Activated CD4-positive, alpha-beta T cell treated with anti-CD3 and anti-CD28 coated beads for 36 hours (primary cell): ENCODE results near the gene ZNF558. TPM values are rescaled to one million over a fixed set of nuclear protein-coding genes. Genes with fewer than 3 reads are reported as not detected.
A peak's percentile ranks its signal among the peaks of the same experiment; 100 is the strongest.

Experiments used
- ATAC-seq: fragments of 200-7000 bp; cut with Tn5 transposase; one replicate; pipeline ENCODE4 v1.10.0; 2021; ENCODE audit warnings: mild to moderate bottlenecking, moderate library complexity
- CTCF ChIA-PET: fragments of 350-600 bp; sonication (Branson Sonifier 250); formaldehyde crosslinking; loops from one replicate; lab custom pipeline; 2021; ENCODE audit warnings: antibody characterized with exemption; lab: Charles Lee
- POLR2A ChIA-PET: fragments of 350-600 bp; sonication (Branson Sonifier 250); formaldehyde crosslinking; loops from one replicate; lab custom pipeline; 2021; ENCODE audit warnings: antibody characterized with exemption, inconsistent platforms; lab: Charles Lee
- DNase-seq: peaks from one replicate; pipeline ENCODE4 v3.0.0-alpha.2; 2020
- H3K27ac Mint-ChIP-seq: one replicate; pipeline ENCODE4 v1.8.0; 2021; ENCODE audit warnings: mixed read lengths
- H3K27me3 Mint-ChIP-seq: one replicate; pipeline ENCODE4 v1.8.0; 2021; ENCODE audit warnings: mixed read lengths
- H3K36me3 Mint-ChIP-seq: one replicate; pipeline ENCODE4 v1.8.0; 2021; ENCODE audit warnings: low read depth, mixed read lengths
- H3K4me1 Mint-ChIP-seq: one replicate; pipeline ENCODE4 v1.8.0; 2021; ENCODE audit warnings: mixed read lengths
- H3K4me3 Mint-ChIP-seq: one replicate; pipeline ENCODE4 v1.8.0; 2021; ENCODE audit warnings: mild to moderate bottlenecking, moderate library complexity, mixed read lengths
- H3K9me3 Mint-ChIP-seq: one replicate; pipeline ENCODE4 v1.8.0; 2021; ENCODE audit warnings: low read depth, mixed read lengths
- intact Hi-C, 2 experiments: fragments of 100-400 bp; cut with DNase I in 1 of 2; cut with micrococcal nuclease in 1 of 2; formaldehyde crosslinking; loops; one replicate each; pipeline versions ENCODE4 v1.14.2 to v1.15.1; 2022 to 2024; cut with DNase I, micrococcal nuclease
- total RNA-seq, 2 experiments: library from RNA; stranded (reverse); gene quantifications; one replicate each; pipeline ENCODE4 v1.2.3, GENCODE V29; 2021

The ZNF558 gene
- total RNA-seq, 2 experiments from 2014 or later = 31.8 to 33.5 TPM

- Mint-ChIP-seq H3K27me3 (peaks cover 2% of the 10 kb centered on the region), H3K4me1 (peaks cover 13% of the 10 kb centered on the region), H3K27ac (no peak overlapping the region), H3K9me3 (no peaks in the 10 kb centered on the region), H3K36me3 (no peaks in the 10 kb centered on the region), H3K4me3 (no peak overlapping the region)
- DNase-seq (no peak), ATAC-seq (no peak)
- intact Hi-C loops = no loop called here
- ChIA-PET POLR2A (no interaction called here), CTCF (no interaction called here)
Measured at GRCh38 chr19:8835446-8835845, 3.3 kb upstream of the ZNF558 start.

- Mint-ChIP-seq H3K4me3 (peak overlapping the region; percentile 79), H3K9me3 (no peaks in the 10 kb centered on the region), H3K27ac (peak overlapping the region; percentile 84), H3K4me1 (peaks cover 19% of the 10 kb centered on the region), H3K36me3 (peaks cover 23% of the 10 kb centered on the region), H3K27me3 (no peaks in the 10 kb centered on the region)
- DNase-seq (no peak), ATAC-seq (peak; percentile 1)
- ChIA-PET POLR2A (interaction anchor here (1.3 kb wide), 1 partner anchor 937 kb away, joined by 4 read pairs; the partner anchor contains the start of gene ZNF846), CTCF (interaction anchor here (1.2 kb wide), 1 partner anchor 22 kb away, joined by 3 read pairs; no protein-coding TSS in a partner anchor)
- intact Hi-C loops = loop anchor here (1.0 to 5.0 kb wide), 18 partner anchors 179 to 1004 kb away; partner anchors contain the start of genes ZNF846 (in 2 of the 2), ELAVL1 (in 1 of the 2), MAP2K7 (in 1 of the 2) and MARCHF2 (in 1 of the 2)
Measured at GRCh38 chr19:8831832-8832131, 322 bp downstream of the ZNF558 start.

GRCh38 chr19:8831373-8831772 lies 731 bp downstream of the ZNF558 start:
- no peak for DNase-seq
- Mint-ChIP-seq H3K27ac (peak overlapping the region; percentile 84), H3K27me3 (no peaks in the 10 kb centered on the region), H3K36me3 (peaks cover 27% of the 10 kb centered on the region), H3K4me1 (peaks cover 19% of the 10 kb centered on the region), H3K4me3 (peak overlapping the region; percentile 79), H3K9me3 (no peaks in the 10 kb centered on the region)
- intact Hi-C loops = loop anchor here (5.0 kb wide), 4 partner anchors 179 to 936 kb away; partner anchors contain the start of genes ELAVL1 (in 1 of the 2), MAP2K7 (in 1 of the 2) and ZNF846 (in 1 of the 2)
- ChIA-PET POLR2A (no interaction called here), CTCF (interaction anchor here (1.2 kb wide), 1 partner anchor 22 kb away, joined by 3 read pairs; no protein-coding TSS in a partner anchor)
- no peak for ATAC-seq

DNA sequence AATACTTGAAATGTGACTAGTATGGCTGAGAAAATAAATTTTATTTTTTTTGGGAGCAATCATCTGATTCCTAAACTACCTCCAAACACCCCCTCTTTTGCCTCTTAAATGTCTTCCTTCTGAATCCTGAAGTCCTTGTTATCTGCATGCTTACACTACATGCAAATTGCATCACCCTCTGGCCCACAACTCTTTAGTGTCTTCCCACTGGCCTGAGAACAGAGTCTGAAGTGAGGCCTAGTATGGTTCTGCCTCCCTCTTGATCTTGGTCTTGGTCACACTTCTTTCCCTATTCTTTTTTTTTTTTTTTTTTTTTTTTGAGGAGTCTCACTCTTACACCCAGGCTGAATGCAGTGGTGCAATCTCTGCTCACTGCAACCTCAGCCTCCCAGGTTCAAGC lies 4.8 kb downstream of the ZNF558 start:
- no peaks in the 10 kb centered on the region for H3K27me3 Mint-ChIP-seq
- ATAC-seq = no peak
- ChIA-PET POLR2A (no interaction called here), CTCF (no interaction called here)
- no peak overlapping the region for H3K27ac Mint-ChIP-seq
- DNase-seq = no peak
- H3K36me3 Mint-ChIP-seq = peaks cover 60% of the 10 kb centered on the region
- no peak overlapping the region for H3K4me3 Mint-ChIP-seq
- H3K4me1 Mint-ChIP-seq = peaks cover 11% of the 10 kb centered on the region
- intact Hi-C loops = no loop called here
- H3K9me3 Mint-ChIP-seq = no peaks in the 10 kb centered on the region

- POLR2A ChIA-PET = no interaction called here
- Mint-ChIP-seq H3K36me3 (peaks cover 70% of the 10 kb centered on the region), H3K4me3 (no peak overlapping the region), H3K4me1 (peaks cover 11% of the 10 kb centered on the region), H3K9me3 (no peaks in the 10 kb centered on the region), H3K27ac (no peak overlapping the region), H3K27me3 (no peaks in the 10 kb centered on the region)
- no peak for ATAC-seq
- peak; percentile 6 for DNase-seq
- CTCF ChIA-PET = no interaction called here
- intact Hi-C loops = no loop called here
Measured at GRCh38 chr19:8826371-8826770, 5.7 kb downstream of the ZNF558 start.

DNA sequence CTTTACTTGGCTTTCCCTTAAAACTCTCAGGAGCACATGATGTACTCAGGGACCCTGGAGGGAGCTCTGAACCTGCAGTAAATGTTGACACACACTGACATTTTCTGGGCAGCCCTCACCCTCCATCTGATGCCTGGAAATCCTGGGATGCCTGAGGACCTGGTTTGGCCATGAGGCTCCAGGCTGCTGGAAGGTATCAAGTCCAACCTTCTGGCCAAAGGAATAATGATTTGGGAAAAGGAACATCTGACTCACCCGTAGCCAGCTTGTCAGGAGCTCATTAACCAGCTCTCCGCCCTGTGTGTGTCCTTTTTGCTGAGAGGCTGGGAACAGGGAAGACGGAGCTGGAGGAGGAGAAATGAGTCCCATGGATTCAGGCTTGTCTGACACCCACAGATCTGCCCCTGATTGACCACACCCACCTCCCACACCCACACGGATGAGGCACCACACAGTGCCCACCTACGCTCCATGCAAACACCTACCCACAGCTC lies 10.3 kb downstream of the ZNF558 start:
- Mint-ChIP-seq H3K4me1 (no peaks in the 10 kb centered on the region), H3K4me3 (no peak overlapping the region), H3K36me3 (peaks cover 92% of the 10 kb centered on the region), H3K9me3 (peaks cover 22% of the 10 kb centered on the region), H3K27ac (no peak overlapping the region), H3K27me3 (no peaks in the 10 kb centered on the region)
- no peak for ATAC-seq
- CTCF ChIA-PET = no interaction called here
- no peak for DNase-seq
- POLR2A ChIA-PET = no interaction called here
- intact Hi-C loops = no loop called here

- Mint-ChIP-seq H3K4me1 (no peaks in the 10 kb centered on the region), H3K27ac (no peak overlapping the region), H3K36me3 (peaks cover 97% of the 10 kb centered on the region), H3K4me3 (no peak overlapping the region), H3K27me3 (no peaks in the 10 kb centered on the region), H3K9me3 (peaks cover 33% of the 10 kb centered on the region)
- CTCF ChIA-PET = interaction anchor here (0.9 kb wide), 1 partner anchor 20 kb away, joined by 3 read pairs; no protein-coding TSS in a partner anchor
- ATAC-seq (no peak), DNase-seq (no peak)
- POLR2A ChIA-PET = interaction anchor here (0.6 kb wide), 1 partner anchor 626 kb away, joined by 3 read pairs; no protein-coding TSS in a partner anchor
- intact Hi-C loops = no loop called here
Measured at GRCh38 chr19:8820234-8820633, 11.9 kb downstream of the ZNF558 start.

DNA sequence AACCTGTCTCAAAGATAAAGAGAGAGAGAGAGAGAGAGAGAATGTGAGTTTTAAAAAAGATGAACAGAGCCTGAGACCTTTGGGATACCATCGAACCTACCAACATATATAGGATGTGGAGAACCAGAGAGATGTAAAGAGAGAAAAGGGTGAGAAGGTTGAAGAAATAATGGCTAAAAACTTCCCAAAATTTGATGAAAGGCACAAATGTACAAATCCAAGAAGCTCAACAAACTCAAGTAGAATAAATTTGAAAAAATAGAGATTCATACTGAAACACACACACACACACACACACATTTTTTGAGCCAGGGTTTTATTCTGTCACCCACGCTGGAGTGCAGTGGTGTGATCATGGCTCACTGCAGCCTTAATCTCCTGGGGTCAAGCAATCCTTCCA lies 16.3 kb downstream of the ZNF558 start:
- DNase-seq (no peak), ATAC-seq (no peak)
- intact Hi-C loops = no loop called here
- H3K36me3 Mint-ChIP-seq = peaks cover 99% of the 10 kb centered on the region
- peaks cover 59% of the 10 kb centered on the region for H3K9me3 Mint-ChIP-seq
- H3K27ac Mint-ChIP-seq = no peak overlapping the region
- H3K4me3 Mint-ChIP-seq = no peak overlapping the region
- no peaks in the 10 kb centered on the region for H3K4me1 Mint-ChIP-seq
- no peaks in the 10 kb centered on the region for H3K27me3 Mint-ChIP-seq
- ChIA-PET CTCF (no interaction called here), POLR2A (no interaction called here)

- ATAC-seq (no peak), DNase-seq (no peak)
- ChIA-PET POLR2A (no interaction called here), CTCF (no interaction called here)
- Mint-ChIP-seq H3K36me3 (peaks cover 95% of the 10 kb centered on the region), H3K27ac (no peak overlapping the region), H3K9me3 (peaks cover 61% of the 10 kb centered on the region), H3K27me3 (no peaks in the 10 kb centered on the region), H3K4me3 (no peak overlapping the region), H3K4me1 (no peaks in the 10 kb centered on the region)
- intact Hi-C loops = no loop called here
Measured at GRCh38 chr19:8814176-8814575, 17.9 kb downstream of the ZNF558 start.

DNA sequence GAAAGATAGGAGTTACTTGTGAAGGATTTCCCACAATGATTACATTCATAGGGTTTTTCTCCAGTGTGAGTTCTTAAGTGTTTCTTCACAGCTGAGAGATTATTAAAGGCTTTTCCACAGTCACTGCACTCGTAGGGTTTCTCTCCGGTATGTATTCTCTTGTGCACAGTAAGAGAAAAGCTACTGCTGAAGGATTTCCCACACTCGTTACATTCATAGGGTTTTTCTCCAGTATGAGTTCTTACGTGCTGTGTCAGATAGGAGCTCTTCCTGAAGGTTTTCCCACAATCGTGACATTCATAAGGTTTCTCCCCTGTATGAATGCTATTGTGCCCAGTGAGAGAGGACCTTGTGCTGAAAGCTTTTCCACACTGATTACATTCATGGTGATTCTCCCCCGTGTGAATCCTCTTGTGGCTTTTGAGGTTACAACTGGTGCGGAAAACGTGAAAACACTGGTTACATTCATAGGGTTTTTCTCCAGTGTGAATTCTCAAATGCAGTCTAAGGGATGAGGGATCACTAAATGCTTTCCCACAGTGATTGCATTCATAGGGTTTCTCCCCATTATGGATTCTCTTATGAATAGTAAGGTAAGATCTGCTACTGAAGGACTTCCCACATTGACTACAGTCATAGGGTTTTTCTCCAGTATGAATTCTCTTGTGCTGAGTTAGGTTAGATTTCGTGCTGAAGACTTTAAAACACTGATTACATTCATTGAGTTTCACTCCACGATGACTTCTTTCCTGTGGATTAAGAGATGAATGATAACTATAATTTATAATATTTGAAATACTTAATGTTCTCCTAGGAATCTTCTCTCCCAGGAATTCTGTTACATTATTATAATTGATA lies 20.6 kb downstream of the ZNF558 start:
- H3K27me3 Mint-ChIP-seq = no peaks in the 10 kb centered on the region
- ChIA-PET CTCF (interaction anchor here (0.6 kb wide), 1 partner anchor 652 kb away, joined by 3 read pairs; no protein-coding TSS in a partner anchor), POLR2A (no interaction called here)
- peaks cover 89% of the 10 kb centered on the region for H3K36me3 Mint-ChIP-seq
- no peak overlapping the region for H3K4me3 Mint-ChIP-seq
- ATAC-seq (no peak), DNase-seq (no peak)
- H3K4me1 Mint-ChIP-seq = no peaks in the 10 kb centered on the region
- intact Hi-C loops = no loop called here
- no peak overlapping the region for H3K27ac Mint-ChIP-seq
- peaks cover 62% of the 10 kb centered on the region for H3K9me3 Mint-ChIP-seq

DNA sequence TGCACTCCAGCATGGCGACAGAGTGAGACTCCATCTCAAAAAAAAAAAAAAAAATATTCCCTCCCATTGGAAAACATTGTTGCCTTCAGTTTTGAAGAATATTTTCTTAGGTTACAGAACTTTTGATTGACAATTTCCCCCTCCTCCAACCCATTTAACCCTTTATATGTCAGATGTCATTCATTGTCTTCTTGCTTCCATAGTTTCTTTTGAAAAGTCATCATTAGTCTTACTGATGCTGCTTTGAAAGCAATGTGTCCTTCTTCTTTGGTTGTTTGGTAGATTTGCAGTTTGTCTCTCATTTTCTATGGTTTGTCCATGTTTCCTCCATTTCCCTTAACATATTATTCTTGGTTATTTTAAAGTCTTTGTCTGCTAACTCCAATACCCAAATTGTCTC lies 25.4 kb downstream of the ZNF558 start:
- H3K27ac Mint-ChIP-seq = no peak overlapping the region

DNA sequence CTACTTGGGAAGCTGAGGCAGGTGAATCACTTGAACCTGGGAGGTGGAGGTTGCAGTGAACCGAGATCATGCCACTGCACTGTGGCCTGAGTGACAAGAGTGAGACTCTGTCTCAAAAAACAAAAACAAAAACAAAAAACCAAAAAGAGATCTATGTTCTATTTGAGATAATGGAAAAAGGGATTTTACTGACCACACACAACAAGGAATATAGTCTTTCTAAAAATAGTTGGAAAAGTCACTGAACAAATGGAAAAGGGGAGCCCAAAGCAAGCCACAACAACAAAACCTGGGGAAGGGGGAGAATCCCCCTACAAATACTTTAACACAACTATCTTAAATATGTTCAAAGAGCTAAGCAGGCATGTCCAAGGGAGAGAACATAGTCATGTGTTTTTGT lies 37.3 kb downstream of the ZNF558 start:
- intact Hi-C loops = no loop called here
- ChIA-PET POLR2A (no interaction called here), CTCF (no interaction called here)
- Mint-ChIP-seq H3K36me3 (peaks cover 2% of the 10 kb centered on the region), H3K4me1 (no peaks in the 10 kb centered on the region), H3K9me3 (peaks cover 14% of the 10 kb centered on the region), H3K27me3 (no peaks in the 10 kb centered on the region), H3K27ac (no peak overlapping the region), H3K4me3 (no peak overlapping the region)
- DNase-seq (no peak), ATAC-seq (no peak)

More for the DNA sequence above, 25.4 kb downstream of the ZNF558 start:
- intact Hi-C loops = no loop called here
- POLR2A ChIA-PET = no interaction called here
- ATAC-seq (no peak), DNase-seq (no peak)
- H3K27me3 Mint-ChIP-seq = no peaks in the 10 kb centered on the region
- CTCF ChIA-PET = no interaction called here
- peaks cover 58% of the 10 kb centered on the region for H3K9me3 Mint-ChIP-seq
- H3K4me3 Mint-ChIP-seq = no peak overlapping the region
- peaks cover 72% of the 10 kb centered on the region for H3K36me3 Mint-ChIP-seq
- no peaks in the 10 kb centered on the region for H3K4me1 Mint-ChIP-seq
